Karpas-422 (cell line): ENCODE measurements around the gene MKKS. TPM values are rescaled to one million over a fixed set of nuclear protein-coding genes. Genes with fewer than 3 reads are reported as not detected.

ENCODE experiments used
- DNase-seq: peaks from one replicate; pipeline ENCODE4 v3.0.0-alpha.2; 2015
- H2AFZ ChIP-seq: fragments of 200-600 bp; sonication (generic); 2 replicates; pipeline ENCODE4 v1.6.1; 2014; ENCODE audit warnings: antibody characterized with exemption, low read length, mixed read lengths
- H3K27ac ChIP-seq: fragments of 200-600 bp; sonication (generic); 2 replicates; pipeline ENCODE4 v1.5.1; 2014; ENCODE audit warnings: mild to moderate bottlenecking, low read length, moderate library complexity
- H3K27me3 ChIP-seq: fragments of 200-600 bp; sonication (generic); 2 replicates; pipeline ENCODE4 v1.6.1; 2014; ENCODE audit warnings: low read length, mixed read lengths
- H3K36me3 ChIP-seq: fragments of 200-600 bp; sonication (generic); 2 replicates; pipeline ENCODE4 v1.6.1; 2014; ENCODE audit warnings: low read length, mixed read lengths; ENCODE audit not compliant: insufficient read depth
- H3K4me1 ChIP-seq: fragments of 200-600 bp; sonication (generic); 2 replicates; pipeline ENCODE4 v1.6.1; 2014; ENCODE audit warnings: mild to moderate bottlenecking, low read length, mixed read lengths
- H3K4me2 ChIP-seq: fragments of 200-600 bp; sonication (generic); 2 replicates; pipeline ENCODE4 v1.6.1; 2014; ENCODE audit warnings: low read length, low read depth, mild to moderate bottlenecking; ENCODE audit not compliant: poor library complexity, severe bottlenecking
- H3K4me3 ChIP-seq: fragments of 200-600 bp; sonication (generic); 2 replicates; pipeline ENCODE4 v1.5.1; 2014; ENCODE audit warnings: mild to moderate bottlenecking, antibody characterized with exemption, low read length, mixed read lengths
- H3K79me2 ChIP-seq: fragments of 200-600 bp; sonication (generic); 2 replicates; pipeline ENCODE4 v1.6.1; 2014; ENCODE audit warnings: mild to moderate bottlenecking, low read length, mixed read lengths
- H3K9ac ChIP-seq: fragments of 200-600 bp; sonication (generic); 2 replicates; pipeline ENCODE4 v1.6.0; 2014; ENCODE audit warnings: low read length
- H3K9me2 ChIP-seq: fragments of 200-600 bp; sonication (generic), shearing (Covaris generic); replicated peaks from 2 replicates; pipeline ENCODE4 v1.6.0; 2014; ENCODE audit warnings: mild to moderate bottlenecking, low read length, moderate library complexity; ENCODE audit not compliant: insufficient read depth
- H3K9me3 ChIP-seq: fragments of 300-700, 200-600 bp; sonication (generic); 2 replicates; pipeline ENCODE4 v1.6.1; 2014; ENCODE audit warnings: low read length, mixed read lengths
- H4K20me1 ChIP-seq: fragments of 200-600 bp; sonication (generic); 2 replicates; pipeline ENCODE4 v1.6.1; 2014; ENCODE audit warnings: mild to moderate bottlenecking, antibody characterized with exemption, low read length, low read depth; ENCODE audit not compliant: insufficient read depth
- total RNA-seq: library from RNA; depleted of rRNA; stranded (reverse); fragments of >200 nt; shearing (Covaris generic); gene quantifications from 2 replicates; pipeline ENCODE4 v1.2.3, GENCODE V29; 2014; ENCODE audit warnings: low replicate concordance

MKKS gene
- total RNA-seq, 1 experiment from 2014 or later, result 14.6 TPM

DNA sequence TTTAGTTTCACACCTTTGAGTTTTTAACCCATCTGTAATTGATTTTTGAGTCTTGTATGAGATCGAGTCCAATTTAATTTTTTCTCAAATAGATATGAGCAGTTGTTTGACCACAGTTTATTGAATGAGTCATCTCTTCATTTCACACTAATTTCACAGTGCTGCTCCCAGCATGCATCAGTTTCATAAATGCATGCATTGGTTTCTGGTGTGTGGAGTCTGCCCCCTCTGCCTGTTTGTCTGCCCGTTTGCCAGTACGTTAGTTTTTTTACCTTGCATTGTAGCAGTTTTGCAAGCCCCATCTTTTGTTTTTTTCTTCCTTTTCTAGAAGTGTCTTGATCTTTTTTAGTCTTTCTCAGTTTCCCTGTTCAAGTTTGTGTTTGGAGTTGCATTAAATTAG is 13.0 kb upstream of the MKKS start:
- Histone ChIP-seq H3K4me2 (peak overlapping the region; percentile 87), H3K4me1 (peaks cover 39% of the 10 kb centered on the region), H3K79me2 (peaks cover 69% of the 10 kb centered on the region), H3K36me3 (no peaks in the 10 kb centered on the region), H3K27me3 (no peaks in the 10 kb centered on the region), H3K9ac (peak overlapping the region; percentile 67), H3K9me2 (no peaks in the 10 kb centered on the region), H3K4me3 (peak overlapping the region; percentile 59), H2AFZ (peak overlapping the region; percentile 88), H4K20me1 (no peaks in the 10 kb centered on the region), H3K27ac (peak overlapping the region; percentile 84), H3K9me3 (no peaks in the 10 kb centered on the region)
- DNase-seq, result peak; percentile 84

DNA sequence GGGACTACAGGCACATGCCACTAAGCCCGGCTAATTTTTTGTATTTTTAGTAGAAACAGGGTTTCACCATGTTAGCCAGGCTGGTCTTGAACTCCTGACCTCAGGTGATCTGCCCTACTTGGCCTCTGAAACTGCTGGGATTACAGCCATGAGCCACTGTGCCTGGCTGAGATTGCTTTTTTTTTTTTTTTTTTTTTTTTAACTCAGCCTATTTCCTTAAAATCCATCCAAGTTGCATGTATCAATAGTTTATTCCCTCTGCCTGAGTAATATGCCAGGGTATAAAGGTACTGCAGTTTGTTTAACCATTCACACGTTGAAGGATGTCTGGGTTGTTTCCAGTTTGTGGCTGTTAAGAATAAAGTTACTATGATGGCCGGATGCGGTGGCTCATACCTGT is 11.7 kb upstream of the MKKS start:
- peaks cover 59% of the 10 kb centered on the region for H3K79me2 ChIP-seq
- H3K27me3 ChIP-seq, result no peaks in the 10 kb centered on the region
- no peaks in the 10 kb centered on the region for H4K20me1 ChIP-seq
- H2AFZ ChIP-seq, result no peak overlapping the region
- H3K36me3 ChIP-seq, result no peaks in the 10 kb centered on the region
- H3K4me2 ChIP-seq, result no peak overlapping the region
- H3K9ac ChIP-seq, result no peak overlapping the region
- no peak overlapping the region for H3K4me3 ChIP-seq
- H3K4me1 ChIP-seq, result peaks cover 39% of the 10 kb centered on the region
- no peak overlapping the region for H3K27ac ChIP-seq
- no peaks in the 10 kb centered on the region for H3K9me2 ChIP-seq
- no peak for DNase-seq
- no peaks in the 10 kb centered on the region for H3K9me3 ChIP-seq

DNA sequence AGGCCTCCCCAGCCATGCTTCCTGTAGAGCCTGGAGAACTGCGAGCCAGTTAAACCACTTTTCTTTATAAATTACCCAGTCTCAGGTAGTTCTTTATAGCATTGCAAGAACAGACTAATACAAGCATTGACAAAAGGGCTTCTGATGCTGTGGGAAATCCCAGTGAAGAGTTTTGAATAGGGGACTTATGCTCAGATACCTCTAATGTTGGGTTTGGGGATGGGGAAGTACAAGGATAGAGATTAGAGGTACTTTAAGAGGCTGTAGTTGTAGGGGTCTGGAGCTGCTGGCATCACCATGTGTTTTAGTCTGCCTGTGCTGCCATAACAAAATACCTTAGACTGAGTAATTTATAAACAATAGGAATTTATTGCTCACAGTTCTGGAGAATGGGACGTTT is 9.9 kb upstream of the MKKS start:
- no peaks in the 10 kb centered on the region for H3K9me3 ChIP-seq
- H3K4me1 ChIP-seq, result peaks cover 27% of the 10 kb centered on the region
- no peaks in the 10 kb centered on the region for H3K9me2 ChIP-seq
- no peak overlapping the region for H3K9ac ChIP-seq
- H2AFZ ChIP-seq, result no peak overlapping the region
- peaks cover 54% of the 10 kb centered on the region for H3K79me2 ChIP-seq
- no peak for DNase-seq
- no peak overlapping the region for H3K27ac ChIP-seq
- no peak overlapping the region for H3K4me2 ChIP-seq
- no peaks in the 10 kb centered on the region for H4K20me1 ChIP-seq
- H3K36me3 ChIP-seq, result peaks cover 6% of the 10 kb centered on the region; the same call in 1 of the 2 replicates
- no peaks in the 10 kb centered on the region for H3K27me3 ChIP-seq
- H3K4me3 ChIP-seq, result no peak overlapping the region

DNA sequence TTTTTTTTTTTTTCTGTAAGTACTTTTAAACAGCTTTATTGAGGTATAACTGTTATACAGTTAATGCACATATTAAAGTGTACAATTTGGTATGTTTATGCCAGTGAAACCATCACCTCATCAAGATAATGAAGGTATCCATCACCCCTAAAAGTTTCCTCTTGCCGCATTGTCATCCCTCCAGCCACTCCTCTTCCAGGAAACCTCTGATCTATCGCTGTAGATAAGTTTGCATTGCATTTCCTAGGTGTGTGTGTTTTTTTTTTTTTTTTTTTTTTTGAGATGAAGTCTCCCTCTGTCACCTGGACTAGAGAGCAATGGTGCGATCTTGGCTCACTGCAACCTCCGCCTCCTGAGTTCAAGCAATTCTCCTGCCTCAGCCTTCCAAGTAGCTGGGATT is 4.2 kb upstream of the MKKS start:
- Histone ChIP-seq H4K20me1 (no peaks in the 10 kb centered on the region), H3K4me3 (no peak overlapping the region), H3K4me1 (peaks cover 28% of the 10 kb centered on the region), H3K79me2 (peaks cover 63% of the 10 kb centered on the region), H3K27me3 (no peaks in the 10 kb centered on the region), H3K9me2 (no peaks in the 10 kb centered on the region), H3K27ac (no peak overlapping the region), H3K9me3 (no peaks in the 10 kb centered on the region), H3K4me2 (no peak overlapping the region), H3K9ac (no peak overlapping the region), H2AFZ (no peak overlapping the region), H3K36me3 (peaks cover 6% of the 10 kb centered on the region; the same call in 1 of the 2 replicates)
- no peak for DNase-seq

DNA sequence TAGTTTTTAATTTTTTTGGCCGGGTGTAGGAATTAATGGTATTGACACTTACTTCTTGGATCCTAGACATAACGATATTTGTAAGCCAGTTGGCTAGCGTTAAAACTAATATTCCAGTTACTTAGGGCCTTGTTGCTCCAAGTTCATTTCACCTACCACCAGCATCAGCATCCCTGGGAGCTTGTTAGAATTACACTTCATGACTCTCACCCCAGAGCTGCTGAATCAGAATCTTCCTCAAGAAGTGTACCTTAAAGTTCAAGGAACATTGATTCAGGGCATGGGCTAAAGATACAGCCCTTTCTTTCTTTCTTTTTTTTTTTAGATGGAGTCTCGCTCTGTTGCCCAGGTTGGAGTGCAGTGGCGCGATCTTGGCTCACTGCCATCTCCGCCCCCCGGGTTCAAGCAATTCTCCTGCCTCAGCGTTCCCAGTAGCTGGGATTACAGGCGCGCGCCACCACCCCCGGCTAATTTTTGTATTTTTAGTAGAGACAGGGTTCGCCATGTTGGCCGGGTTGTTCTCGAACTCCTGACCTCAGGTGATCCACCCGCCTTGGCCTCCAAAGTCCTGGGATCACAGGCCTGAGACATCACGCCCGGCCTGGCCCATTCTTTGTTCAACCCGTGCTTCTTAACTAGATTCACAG is 2.2 kb upstream of the MKKS start:
- H3K9ac ChIP-seq, result peak overlapping the region; percentile 72

DNA sequence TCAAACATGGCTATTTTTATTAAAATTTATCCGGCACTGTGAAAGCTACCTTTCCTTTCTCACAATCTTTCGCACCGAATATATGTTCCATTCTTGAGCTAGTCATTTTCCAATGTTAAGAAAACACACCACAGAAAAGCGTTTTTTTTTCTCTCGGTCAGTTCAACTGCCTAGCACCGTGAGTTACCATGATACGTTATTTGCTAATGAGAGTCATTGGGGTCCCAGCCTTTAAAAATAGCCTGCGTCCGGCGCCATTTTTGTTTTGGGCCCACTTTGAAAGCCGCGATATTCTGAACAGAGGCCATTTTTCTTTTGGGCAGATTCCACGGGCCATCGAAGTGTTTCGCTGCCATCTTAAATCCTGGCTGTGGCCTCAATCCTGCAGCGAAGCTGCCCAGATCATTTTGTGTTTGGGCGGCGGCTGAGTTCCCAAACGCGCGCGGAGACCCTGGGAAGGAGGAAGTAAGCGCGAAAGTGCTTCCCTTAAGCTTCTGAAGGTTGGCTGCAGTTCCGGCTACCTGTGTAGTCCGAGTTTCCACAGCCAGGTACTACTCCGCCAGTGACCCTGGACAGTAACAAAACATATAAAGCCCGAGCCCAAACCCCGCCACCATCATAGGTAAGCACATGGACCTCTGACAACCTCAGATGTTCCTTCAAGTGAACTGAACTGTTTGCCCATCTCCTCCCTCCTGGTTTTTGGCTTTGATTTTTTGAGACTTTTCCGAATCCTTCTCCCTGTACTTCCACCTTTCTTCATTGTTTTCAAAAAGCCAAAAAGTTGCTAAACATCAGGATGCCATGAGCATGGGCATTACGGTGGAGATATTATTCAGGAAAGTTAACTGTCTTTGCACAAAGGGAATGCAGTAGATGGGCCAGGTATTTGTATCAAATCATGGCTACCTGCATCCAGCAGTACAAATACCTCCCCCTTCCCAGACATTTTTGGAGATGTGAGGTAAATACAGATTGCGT is 1.1 kb upstream of the MKKS start, which contains the start of gene SLX4IP:
Gene SLX4IP (plus strand): TSS at position 474 of the 981 bp plus-strand sequence. CDS start 22,900 bp downstream, outside the sequence.
- no peaks in the 10 kb centered on the region for H3K9me3 ChIP-seq
- no peaks in the 10 kb centered on the region for H3K27me3 ChIP-seq
- peak within 1 kb of the TSS; percentile 80 for H3K4me3 ChIP-seq
- no peaks in the 10 kb centered on the region for H3K9me2 ChIP-seq
- peak within 1 kb of the TSS; percentile 92 for H3K9ac ChIP-seq
- H3K36me3 ChIP-seq, result peaks cover 10% of the 10 kb centered on the region; the same call in 1 of the 2 replicates
- peak; percentile 99 for DNase-seq
- peaks cover 93% of the 10 kb centered on the region for H3K79me2 ChIP-seq
- H3K4me1 ChIP-seq, result peaks cover 53% of the 10 kb centered on the region
- H3K4me2 ChIP-seq, result peak within 1 kb of the TSS; percentile 98
- H4K20me1 ChIP-seq, result peaks cover 3% of the 10 kb centered on the region; the same call in 1 of the 2 replicates
- H3K27ac ChIP-seq, result peak within 1 kb of the TSS; percentile 95
- H2AFZ ChIP-seq, result peak within 1 kb of the TSS; percentile 88; the same call in 1 of the 2 replicates

More for the DNA sequence above, 2.2 kb upstream of the MKKS start:
- H3K27me3 ChIP-seq, result no peaks in the 10 kb centered on the region
- H3K36me3 ChIP-seq, result peaks cover 6% of the 10 kb centered on the region; the same call in 1 of the 2 replicates
- no peak overlapping the region for H2AFZ ChIP-seq
- peak overlapping the region; percentile 98 for H3K4me2 ChIP-seq
- peak overlapping the region; percentile 95; the same call in 1 of the 2 replicates for H3K27ac ChIP-seq
- H4K20me1 ChIP-seq, result no peaks in the 10 kb centered on the region
- DNase-seq, result no peak
- peaks cover 84% of the 10 kb centered on the region for H3K79me2 ChIP-seq
- peak overlapping the region; percentile 80 for H3K4me3 ChIP-seq
- peaks cover 42% of the 10 kb centered on the region for H3K4me1 ChIP-seq
- H3K9me2 ChIP-seq, result no peaks in the 10 kb centered on the region
- H3K9me3 ChIP-seq, result no peaks in the 10 kb centered on the region

GRCh38 chr20:10434467-10434831 is 427 bp upstream of the MKKS start:
- DNase-seq, result peak; percentile 95
- Histone ChIP-seq H3K27me3 (no peaks in the 10 kb centered on the region), H3K9me3 (no peaks in the 10 kb centered on the region), H2AFZ (peak overlapping the region; percentile 88; the same call in 1 of the 2 replicates), H3K27ac (peak overlapping the region; percentile 95), H4K20me1 (peaks cover 3% of the 10 kb centered on the region; the same call in 1 of the 2 replicates), H3K79me2 (peaks cover 93% of the 10 kb centered on the region), H3K36me3 (peaks cover 6% of the 10 kb centered on the region; the same call in 1 of the 2 replicates), H3K4me1 (peaks cover 60% of the 10 kb centered on the region), H3K9me2 (no peaks in the 10 kb centered on the region), H3K9ac (peak overlapping the region; percentile 92), H3K4me3 (peak overlapping the region; percentile 80), H3K4me2 (peak overlapping the region; percentile 98)
